HG03025 (cell line): ENCODE data around the gene PHLPP1.
"Not testable (repeated sequence)": the region's sequence is repeated elsewhere in the genome, so short reads cannot be mapped to it uniquely, and the experiment has no call there.

ENCODE experiments used
- ATAC-seq: cut with Tn5 transposase; IDR thresholded peaks from one replicate; pipeline ENCODE4 v1.9.1; 2021; ENCODE audit warnings: mild to moderate bottlenecking, moderate library complexity; ENCODE audit not compliant: unreplicated experiment, low FRiP score

The PHLPP1 gene

GRCh38 chr18:62740650-62741049 is 25.3 kb downstream of the PHLPP1 start:
- not testable (repeated sequence) for ATAC-seq

- no peak for ATAC-seq
These were observed 25.8 kb downstream of the PHLPP1 start for GRCh38 chr18:62741118-62741566.

- no peak for ATAC-seq
These were observed 26.2 kb downstream of the PHLPP1 start for GRCh38 chr18:62741584-62741983.

- ATAC-seq = no peak
These were observed 29.0 kb downstream of the PHLPP1 start for GRCh38 chr18:62744076-62744968.

- no peak for ATAC-seq
These were observed 29.9 kb downstream of the PHLPP1 start for GRCh38 chr18:62745089-62745751.

- no peak for ATAC-seq
These were observed 34.0 kb downstream of the PHLPP1 start for GRCh38 chr18:62749389-62749788.

- ATAC-seq = no peak
These were observed 36.0 kb downstream of the PHLPP1 start for GRCh38 chr18:62751341-62751821.

- no peak for ATAC-seq
These were observed 36.6 kb downstream of the PHLPP1 start for GRCh38 chr18:62751977-62752376.

- ATAC-seq = no peak
These were observed 38.7 kb downstream of the PHLPP1 start for GRCh38 chr18:62754026-62754425.

- no peak for ATAC-seq
These were observed 40.1 kb downstream of the PHLPP1 start for GRCh38 chr18:62755454-62755853.

GRCh38 chr18:62755946-62756345 is 40.6 kb downstream of the PHLPP1 start:
- no peak for ATAC-seq

GRCh38 chr18:62757399-62758010 is 42.2 kb downstream of the PHLPP1 start:
- no peak for ATAC-seq

- ATAC-seq = no peak
These were observed 43.2 kb downstream of the PHLPP1 start for GRCh38 chr18:62758591-62758990.

GRCh38 chr18:62759704-62760402 is 44.5 kb downstream of the PHLPP1 start:
- no peak for ATAC-seq

- no peak for ATAC-seq
These were observed 45.0 kb downstream of the PHLPP1 start for GRCh38 chr18:62760403-62760734.

GRCh38 chr18:62763101-62763521 is 47.8 kb downstream of the PHLPP1 start:
- ATAC-seq = no peak

- no peak for ATAC-seq
These were observed 50.9 kb downstream of the PHLPP1 start for GRCh38 chr18:62766266-62766665.

- no peak for ATAC-seq
These were observed 52.0 kb downstream of the PHLPP1 start for GRCh38 chr18:62767321-62767720.

- no peak for ATAC-seq
These were observed 52.7 kb downstream of the PHLPP1 start for GRCh38 chr18:62767836-62768557.

- no peak for ATAC-seq
These were observed 53.2 kb downstream of the PHLPP1 start for GRCh38 chr18:62768558-62768943.
